GM12865 (cell line): ENCODE results near the gene KBTBD4.
"Not testable (repeated sequence)": the region's sequence is repeated elsewhere in the genome, so short reads cannot be mapped to it uniquely, and the experiment has no call there.

Source experiments
- DNase-seq: peaks from one replicate; pipeline ENCODE4 v3.0.0; 2010; ENCODE audit warnings: low read depth
- H3K4me3 ChIP-seq: 2 replicates; pipeline ENCODE4 v1.5.1; 2011; ENCODE audit warnings: mild to moderate bottlenecking, low read depth, low read length, control low read depth
- CTCF ChIP-seq: IDR thresholded peaks from 2 replicates; pipeline ENCODE4 v1.5.1; 2011; ENCODE audit warnings: low read length, control low read depth, low read depth, inconsistent platforms; ENCODE audit not compliant: insufficient read depth; ENCODE audit errors: missing control alignments

The KBTBD4 gene

GRCh38 chr11:47564933-47565339 is 13.8 kb downstream of the KBTBD4 start:
- H3K4me3 ChIP-seq: peak overlapping the region; percentile 75
- TF ChIP-seq CTCF: no peak
- no peak for DNase-seq

DNA sequence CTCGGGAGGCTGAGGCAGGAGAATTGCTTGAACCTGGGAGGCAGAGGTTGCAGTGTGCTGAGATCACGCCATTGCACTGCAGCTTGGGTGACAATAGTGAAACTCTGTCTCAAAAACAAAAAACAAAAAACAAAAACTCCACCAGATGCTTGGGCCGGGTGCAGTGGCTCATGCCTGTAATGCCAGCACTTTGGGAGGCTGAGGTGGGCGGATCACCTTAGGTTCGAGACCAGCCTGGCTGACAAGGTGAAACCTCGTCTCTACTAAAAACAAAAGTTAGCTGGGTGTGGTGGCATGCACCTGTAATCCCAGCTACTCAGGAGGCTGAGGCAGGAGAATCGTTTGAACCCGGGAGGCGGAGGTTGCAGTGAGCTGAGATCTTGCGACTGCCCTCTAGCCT is 14.4 kb downstream of the KBTBD4 start:
- not testable (repeated sequence) for DNase-seq
- H3K4me3 ChIP-seq: peak overlapping the region; percentile 75

DNA sequence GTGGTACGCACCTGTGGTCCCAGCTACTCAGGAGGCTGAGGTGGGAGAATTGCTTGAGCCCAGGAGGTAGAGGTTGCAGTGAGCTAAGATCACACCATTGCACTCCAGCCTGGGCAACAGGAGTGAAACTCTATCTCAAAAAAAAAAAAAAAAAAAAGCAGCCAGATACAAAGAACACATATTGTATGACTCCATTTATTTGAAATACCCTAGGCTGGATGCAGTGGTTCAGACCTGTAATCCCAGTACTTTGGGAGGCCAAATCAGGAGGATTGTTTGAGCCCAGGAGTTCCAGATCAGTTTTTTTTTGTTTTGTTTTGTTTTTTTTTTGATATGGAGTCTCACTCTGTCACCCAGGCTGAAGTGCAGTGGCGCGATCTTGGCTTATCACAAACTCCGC is 16.4 kb downstream of the KBTBD4 start:
- not testable (repeated sequence) for H3K4me3 ChIP-seq

DNA sequence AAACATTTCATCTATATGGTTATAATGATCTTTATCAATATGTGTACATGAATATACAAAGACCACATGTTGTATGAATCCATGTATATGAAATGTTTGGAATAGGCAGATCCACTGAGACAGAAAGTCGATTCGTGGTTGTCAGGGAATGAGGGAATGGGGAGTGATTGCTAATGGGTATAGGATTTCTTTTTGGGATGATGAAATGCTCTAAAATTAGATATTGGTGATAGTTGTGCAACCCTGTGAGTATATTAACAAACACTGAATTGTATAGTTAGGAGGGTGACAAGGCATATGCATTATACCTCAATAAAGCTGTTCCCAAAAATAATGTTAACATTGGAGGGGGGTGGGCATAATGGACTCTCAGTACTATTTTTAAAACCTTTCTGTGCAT is 18.3 kb downstream of the KBTBD4 start:
- no peak for TF ChIP-seq CTCF
- no peak for DNase-seq
- no peak overlapping the region for H3K4me3 ChIP-seq

More for the DNA sequence above, 16.4 kb downstream of the KBTBD4 start:
- not testable (repeated sequence) for DNase-seq

DNA sequence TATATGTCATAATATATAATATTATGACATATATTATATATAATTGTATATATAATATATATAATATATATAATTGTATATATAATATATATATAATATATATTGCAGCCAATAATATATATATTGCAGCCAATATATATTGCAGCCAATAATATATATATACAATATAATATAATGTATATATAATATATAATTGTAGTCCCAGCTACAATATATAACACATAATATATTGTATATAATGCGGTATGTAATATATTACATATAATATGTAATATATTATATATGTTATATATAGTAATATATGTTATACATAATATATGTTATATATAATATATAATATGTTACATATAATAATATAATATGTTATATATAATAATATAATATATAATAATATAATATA is 20.1 kb downstream of the KBTBD4 start:
- no peak for DNase-seq
- no peak overlapping the region for H3K4me3 ChIP-seq
- TF ChIP-seq CTCF: no peak

DNA sequence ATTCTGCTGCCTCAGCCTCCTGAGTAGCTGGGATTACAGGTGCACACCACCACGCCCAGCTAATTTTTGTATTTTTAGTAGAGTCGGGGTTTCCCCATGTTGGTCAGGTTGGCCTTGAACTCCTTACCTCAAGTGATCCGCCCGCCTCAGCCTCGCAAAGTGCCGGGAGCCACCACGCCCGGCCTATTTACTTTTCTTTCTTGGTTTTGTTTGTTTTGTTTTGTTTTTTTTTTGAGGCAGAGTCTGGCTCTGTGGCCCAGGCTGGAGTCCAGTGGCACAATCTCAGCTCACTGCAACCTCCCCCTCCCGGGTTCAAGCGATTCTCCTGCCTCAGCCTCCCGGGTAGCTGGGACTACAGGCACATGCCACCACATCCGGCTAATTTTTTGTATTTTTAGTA is 21.8 kb downstream of the KBTBD4 start:
- DNase-seq, H3K4me3 ChIP-seq: not testable (repeated sequence)

DNA sequence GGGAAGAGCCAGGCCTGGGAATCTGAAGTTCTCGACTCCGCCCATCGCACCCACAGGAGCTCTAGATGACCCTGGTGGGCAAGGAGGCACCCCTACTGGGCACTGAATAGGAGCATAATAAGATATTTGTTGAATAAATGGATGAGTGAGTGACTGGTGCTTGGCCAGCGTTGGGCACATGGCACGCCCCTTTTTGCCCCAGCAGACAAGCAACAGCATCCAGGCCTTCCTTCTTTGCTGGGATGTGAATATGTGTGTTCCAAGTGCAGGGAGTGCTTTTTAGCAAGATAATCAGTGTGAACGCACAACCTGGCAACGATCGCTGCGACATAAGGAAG is 25.4 kb downstream of the KBTBD4 start:
- DNase-seq: no peak
- H3K4me3 ChIP-seq: peak overlapping the region; percentile 94
- TF ChIP-seq CTCF: no peak

DNA sequence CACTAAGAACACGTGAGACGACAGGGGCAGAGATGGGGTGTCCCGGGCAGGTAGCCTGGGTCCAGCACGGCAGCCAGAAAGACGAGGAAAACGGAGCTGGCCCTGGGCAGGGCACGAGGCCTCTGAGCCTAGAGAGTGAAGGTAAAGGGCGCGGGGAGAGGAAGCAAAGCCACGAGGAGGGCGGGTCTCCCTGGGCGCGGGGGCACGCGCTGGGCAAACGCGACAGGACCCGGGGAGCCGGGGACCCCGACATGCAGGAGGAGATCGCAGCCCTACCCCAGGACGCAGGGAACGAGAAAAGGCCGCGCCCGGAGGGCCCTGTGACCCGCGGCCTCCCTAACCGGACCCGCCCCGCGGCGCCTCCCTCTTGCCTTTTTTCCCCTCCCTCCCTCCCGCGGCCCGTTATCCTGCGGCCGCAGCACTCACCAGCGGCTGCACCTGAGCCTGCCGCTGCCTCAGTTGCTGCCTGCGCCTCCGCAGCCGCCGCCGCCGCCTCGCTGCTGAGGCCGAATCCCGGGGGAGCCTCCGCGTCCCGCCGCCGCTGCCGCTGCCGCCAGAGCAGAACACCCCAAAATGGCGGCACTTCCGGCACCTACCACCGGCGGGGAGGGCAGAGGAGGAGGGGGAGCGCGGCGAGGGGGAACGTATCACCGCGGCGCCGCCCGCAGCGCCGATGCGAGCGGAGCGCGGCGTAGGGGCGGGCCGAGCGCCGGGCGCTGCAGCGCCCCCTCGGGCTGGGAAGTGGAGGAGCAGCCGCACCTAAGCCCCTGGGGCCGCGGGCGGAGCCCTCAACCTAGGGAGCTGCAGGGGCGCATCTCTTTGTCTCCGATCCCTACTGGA is 26.0 kb downstream of the KBTBD4 start, which contains the start of gene CELF1:
Gene CELF1, minus strand, starts transcription at position 567 of the 840 bp plus-strand sequence. CDS start 53,609 bp downstream, outside the sequence.
- peak within 1 kb of the TSS; percentile 94 for H3K4me3 ChIP-seq
- peak; percentile 95 for DNase-seq

More for the DNA sequence above, 26.0 kb downstream of the KBTBD4 start, which contains the start of gene CELF1:
- peak; percentile 84 for TF ChIP-seq CTCF
